SK-N-MC (cell line): ENCODE results near the gene LHFPL2.

Experiments used
- EZH2 ChIP-seq: fragments of 200-600 bp; sonication (generic); IDR thresholded peaks from one replicate; pipeline ENCODE4 v1.6.1; 2017; ENCODE audit warnings: antibody characterized with exemption
- POLR2AphosphoS5 ChIP-seq: IDR thresholded peaks from 2 replicates; pipeline ENCODE4 v1.6.1; 2012; ENCODE audit warnings: mild to moderate bottlenecking, low read depth, low read length, borderline replicate concordance

DNA sequence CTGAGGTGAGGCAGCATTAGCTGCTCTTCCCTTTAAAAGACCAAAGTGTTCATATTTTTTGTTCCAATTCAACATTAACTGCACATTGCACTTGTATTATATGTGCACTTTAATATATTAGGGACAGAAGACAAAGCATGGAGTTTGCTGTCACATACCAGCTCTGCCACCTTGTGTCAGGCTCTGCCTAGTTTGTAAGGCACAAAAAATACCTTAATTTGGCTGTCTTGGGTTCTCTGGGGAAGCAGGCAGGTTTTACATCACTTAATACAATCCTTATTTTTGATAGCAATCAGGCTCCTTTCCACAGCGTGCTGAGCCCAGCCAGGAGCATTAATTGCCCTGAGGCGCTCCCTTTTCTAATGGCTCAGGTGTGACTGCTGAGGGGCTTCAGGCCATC lies 156.3 kb downstream of the LHFPL2 start:
- TF ChIP-seq EZH2 (no peak), POLR2AphosphoS5 (no peak)
